GM04504 (cell line): ENCODE data around the gene SDC4.
A peak's percentile ranks its signal among the peaks of the same experiment; 100 is the strongest.

Experiments
- DNase-seq: peaks from one replicate; pipeline ENCODE4 v3.0.0-alpha.2; 2012; ENCODE audit warnings: low read depth

The SDC4 gene

DNA sequence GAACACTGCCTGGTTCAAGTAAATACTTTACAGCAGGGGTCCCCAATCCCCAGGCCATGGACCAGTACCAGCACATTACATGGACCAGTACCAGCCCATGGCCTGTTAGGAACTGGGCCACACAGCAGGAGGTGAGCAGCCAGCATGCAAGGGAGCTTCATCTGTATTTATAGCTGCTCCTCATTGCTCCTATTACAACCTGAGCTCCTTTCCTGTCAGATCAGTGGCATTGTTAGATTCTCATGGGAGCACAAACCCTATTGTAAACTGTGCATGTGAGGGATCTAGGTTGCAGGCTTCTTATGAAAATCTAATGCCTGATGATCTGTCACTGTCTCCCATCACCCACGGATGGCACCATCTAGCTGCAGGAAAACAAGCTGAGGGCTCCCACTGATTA, 53.6 kb downstream of the SDC4 start:
- no peak for DNase-seq

DNA sequence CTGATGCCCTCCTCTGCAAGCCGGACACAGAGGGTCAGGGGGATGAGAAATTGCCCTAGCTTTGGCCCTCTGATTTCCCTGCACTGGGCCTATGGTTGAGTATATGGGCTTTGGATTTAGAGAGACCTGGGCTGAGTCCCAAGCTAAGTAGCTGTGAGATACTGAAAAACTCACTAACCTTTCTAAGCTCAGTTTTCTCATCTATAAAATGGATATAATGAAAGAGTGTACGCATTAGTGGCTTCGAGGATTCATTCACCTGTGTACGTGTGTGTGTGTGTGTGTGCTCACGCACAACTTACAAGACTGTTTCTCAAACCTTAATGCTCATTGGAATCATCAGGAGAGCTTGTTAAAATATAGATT, 54.2 kb downstream of the SDC4 start:
- no peak for DNase-seq

DNA sequence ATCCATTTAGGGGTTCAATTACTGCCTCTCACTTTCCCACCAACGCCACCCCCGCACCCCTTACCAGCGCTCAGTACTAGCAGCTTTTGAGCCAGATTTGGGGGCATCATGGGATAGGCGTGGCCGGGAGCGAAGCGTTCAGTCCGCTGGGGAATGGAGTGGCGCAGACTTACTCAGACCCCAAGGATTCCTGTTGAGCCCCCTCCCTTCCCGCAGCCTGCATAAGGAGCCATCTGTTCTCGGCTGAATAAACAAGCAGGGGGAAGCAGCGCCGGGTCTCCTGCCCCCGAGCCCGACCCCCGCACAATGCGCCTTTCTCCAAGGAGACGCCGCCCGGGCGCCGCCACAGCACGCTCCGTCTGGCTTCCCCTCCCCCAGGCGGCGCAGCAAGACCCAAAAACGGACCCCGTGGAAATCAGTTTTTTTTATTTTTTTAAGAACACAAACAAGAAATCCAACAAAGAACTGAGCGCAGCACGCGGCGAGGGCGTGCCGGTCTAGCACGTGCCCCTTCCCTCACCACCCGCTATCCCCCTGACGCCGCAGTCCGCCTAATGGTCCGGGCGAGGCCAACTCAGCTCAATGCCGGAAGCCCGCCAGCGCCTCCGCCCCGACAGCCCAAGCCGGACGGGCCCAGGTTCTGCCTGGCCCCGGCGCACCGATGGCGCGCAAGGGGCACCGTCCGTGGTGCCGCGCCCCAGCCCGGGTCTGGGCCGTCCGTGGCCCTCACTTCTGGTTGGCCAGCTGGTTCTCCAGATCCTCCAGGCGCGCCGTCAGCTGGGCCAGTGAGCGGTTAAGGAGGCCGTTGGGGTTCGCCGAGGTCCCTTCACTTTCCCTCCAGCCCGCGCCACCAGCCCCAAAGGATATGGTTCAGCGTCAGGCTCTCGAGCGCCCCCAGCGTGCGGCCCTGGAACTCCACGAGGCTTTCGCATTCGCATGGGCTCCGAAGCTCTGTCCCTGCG, 54.9 kb downstream of the SDC4 start:
- DNase-seq, result peak; percentile 17

- DNase-seq, result no peak
These were observed 55.9 kb downstream of the SDC4 start for GRCh38 chr20:45292343-45292742.

DNA sequence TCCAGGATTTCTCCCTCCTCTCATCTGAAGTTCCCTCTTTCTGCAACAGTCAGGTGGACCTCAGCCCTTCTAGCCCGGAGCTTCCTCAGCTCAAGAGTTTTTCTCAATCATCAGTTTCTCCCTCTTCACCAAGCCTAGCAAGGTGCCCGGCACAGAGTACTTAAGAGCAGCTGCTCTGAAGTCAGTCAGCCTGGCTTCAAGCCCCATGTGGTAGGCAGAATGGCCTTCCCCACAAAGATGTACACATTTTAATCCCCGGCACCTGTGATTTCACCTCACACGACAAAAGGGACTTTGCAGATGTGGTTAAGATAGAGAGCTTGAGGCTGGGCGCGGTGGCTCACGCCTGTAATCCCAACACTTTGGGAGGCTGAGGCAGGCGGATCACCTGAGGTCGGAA, 56.7 kb downstream of the SDC4 start:
- DNase-seq, result no peak

DNA sequence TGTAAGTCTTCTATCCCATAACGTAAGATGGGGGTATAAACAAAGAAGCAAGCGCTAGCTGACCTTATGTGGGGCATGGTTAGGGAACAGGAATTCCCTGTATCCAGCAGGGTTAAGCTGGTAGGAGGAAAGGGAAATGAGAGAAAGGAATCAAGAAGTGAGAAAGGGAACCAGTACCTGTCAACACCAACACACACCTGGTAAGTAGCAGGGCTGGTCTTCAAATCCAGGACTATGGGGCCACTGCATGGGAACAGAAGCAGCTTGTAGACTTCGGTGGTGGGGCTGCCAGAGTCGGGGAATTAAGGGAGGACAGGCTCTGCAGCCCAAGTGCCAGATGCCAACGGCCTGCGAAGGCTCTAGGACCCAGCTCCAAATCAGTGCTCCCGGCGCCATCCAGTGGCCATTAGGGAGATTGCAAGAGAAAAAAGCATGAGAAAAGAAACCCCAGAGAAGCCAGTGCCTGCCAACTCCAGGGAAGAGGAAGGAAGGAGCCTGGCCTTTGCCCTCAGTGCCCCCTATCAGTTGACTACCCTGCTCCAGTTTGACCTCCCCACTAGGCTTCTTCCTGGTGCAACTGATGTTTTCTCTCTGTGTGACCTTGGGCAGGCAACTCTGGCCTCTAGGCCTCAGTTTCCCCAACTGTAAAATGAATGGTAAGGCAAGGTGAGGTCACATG, 57.4 kb downstream of the SDC4 start:
- DNase-seq, result peak; percentile 53

DNA sequence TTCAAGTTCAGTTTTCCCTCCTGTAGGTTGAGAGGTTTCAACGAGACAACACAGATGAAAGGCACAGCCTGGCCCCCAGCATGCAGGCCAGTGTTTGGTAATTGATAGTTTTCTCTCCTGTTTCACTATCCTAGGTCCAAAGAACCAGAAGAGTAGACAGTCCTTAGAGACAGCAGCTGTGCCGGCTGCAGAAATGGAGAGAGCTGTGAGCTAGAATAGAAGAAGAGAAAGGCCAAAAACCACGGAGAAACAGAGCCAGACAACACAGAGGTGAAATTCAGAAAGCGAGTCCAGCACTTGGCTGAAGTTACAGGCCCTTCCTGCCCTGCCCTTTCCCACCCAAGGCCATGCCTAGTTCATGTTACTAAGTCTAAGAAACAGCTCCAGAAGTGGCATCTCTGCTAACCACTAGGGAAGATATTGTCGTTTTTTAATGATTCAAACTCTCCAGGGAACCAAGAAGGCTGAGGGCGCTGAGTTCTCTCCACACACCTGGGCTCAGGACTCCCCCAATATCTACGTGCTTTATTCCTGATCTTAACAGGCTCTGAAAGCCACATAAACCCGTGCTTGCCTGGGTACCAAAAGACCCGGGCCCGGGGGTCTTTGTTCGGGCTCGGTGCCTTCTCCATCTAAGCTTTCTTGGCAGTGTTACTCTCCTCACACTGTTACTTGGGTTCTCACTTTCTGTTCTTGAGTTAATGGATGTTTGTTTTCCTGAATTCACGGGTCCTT, 58.1 kb downstream of the SDC4 start:
- DNase-seq, result no peak

GRCh38 chr20:45288860-45289259, 59.4 kb downstream of the SDC4 start:
- no peak for DNase-seq

GRCh38 chr20:45288376-45288775, 59.8 kb downstream of the SDC4 start:
- no peak for DNase-seq

GRCh38 chr20:45283551-45284057, 64.6 kb downstream of the SDC4 start:
- DNase-seq, result no peak

- no peak for DNase-seq
These were observed 65.3 kb downstream of the SDC4 start for GRCh38 chr20:45282700-45283550.

DNA sequence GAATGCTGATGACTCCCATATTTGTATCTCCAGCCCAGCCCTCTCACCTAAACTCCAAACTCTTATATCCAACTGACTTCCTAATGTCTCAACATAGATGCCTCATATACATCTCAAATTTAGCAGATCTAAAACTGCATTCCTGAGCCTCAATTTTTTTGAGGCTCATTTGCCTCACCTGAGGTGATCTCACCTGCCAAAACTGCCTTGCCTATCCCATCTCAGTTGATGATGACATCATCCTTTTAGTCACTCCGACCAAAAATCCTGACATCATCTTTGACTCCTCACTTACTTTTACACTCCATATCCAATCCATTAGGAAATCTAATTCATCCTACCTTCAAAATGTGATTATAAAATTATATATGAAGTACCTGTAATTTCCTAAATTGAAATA, 68.2 kb downstream of the SDC4 start:
- DNase-seq, result no peak

DNA sequence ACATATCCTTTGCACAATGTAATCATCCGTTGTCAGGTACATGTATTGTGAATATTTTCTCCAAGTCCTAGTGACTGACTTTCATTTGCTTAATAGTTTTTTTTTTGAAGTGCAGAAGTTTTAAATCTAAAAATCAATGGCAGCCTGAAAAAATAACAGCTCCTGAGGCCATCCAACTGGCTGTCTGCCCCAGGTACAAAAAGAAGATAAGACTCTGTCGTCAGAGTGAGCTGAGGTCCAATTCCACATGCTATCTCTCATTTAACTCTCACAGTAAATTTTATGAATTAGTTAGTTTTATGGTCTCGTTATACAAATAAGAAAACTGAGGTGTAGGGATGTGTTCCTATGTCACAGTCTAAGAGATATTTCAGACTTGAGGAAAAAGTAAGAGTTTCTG, 72.9 kb downstream of the SDC4 start:
- no peak for DNase-seq
